Measurements from ENCODE around the gene PITPNM3.
"Not testable (repeated sequence)": the region's sequence is repeated elsewhere in the genome, so short reads cannot be mapped to it uniquely, and the experiment has no call there.

The PITPNM3 gene

DNA sequence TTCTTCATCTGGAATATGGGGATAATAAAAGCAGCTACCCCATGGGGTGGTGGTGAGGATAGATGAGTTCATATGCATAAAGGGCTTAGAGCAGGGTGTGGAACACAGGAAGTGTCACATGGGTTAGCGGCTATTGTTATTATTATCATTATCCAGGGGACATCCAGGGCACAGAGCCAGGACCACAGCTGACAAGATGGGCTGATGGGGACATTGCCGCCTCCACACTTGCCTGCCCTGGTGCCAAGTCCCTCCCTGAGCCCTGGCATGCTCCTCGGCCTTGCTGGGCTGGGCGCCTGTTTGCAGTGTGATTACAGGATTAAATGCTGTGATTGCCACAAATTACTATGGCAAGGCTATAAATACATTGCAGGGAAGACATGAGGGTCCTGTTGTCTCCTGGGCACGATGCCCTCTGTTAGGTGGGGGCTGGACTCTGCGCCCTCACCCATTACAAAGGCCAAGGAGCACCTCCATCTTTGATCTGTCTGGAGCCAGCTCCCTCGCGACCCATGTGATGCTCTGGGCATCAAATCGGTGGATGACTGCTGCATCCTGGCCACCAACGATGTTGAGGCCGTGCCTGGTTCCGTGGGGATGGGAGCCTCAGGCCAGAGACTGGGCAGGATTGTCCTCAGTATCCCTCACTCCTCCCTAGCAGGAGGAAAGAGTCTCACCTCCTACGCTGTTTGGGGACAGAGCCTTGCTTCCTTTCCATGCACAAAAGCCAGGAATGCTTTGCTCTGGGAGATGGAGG is 68.9 kb downstream of the PITPNM3 start:
- peaks cover 27 to 32% of the 10 kb centered on the region in 2 donors for H3K27me3 Mint-ChIP-seq
- no peak for DNase-seq

DNA sequence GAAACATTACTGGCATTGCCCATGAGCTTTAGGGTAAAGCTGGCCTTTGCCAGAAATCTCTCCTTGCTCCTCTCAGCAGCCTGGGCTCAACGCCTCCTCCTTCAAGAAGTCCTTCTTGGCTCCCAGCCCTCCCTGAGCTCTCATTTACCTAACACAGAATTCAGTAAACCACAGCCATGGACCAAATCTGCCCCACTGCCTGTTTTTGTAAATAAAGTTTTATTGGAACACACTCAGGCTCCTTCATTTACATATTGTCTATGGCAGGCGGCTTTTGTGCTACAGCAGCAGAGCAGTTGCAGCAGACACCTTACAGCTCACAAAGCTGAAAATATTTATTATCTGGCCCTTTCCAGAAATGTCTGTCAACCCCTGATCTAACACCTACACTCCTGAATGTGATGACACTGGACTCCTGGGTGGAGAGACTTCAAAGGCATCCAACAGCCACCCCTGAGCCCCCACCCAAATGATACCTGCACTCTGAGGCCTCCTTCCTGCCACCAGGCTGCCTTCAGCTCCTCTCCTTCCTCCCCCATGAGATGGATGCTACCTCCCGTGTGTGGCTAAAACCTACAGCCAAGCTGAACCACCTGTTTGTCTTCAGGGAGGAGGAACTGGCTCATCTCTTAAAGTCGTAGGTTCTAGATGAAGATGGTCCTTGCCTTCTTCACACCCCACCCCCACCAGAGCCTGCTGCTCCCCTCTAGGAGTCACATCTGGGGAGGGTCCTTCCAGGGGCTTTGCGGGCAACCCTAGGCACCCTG is 70.5 kb downstream of the PITPNM3 start:
- ATAC-seq (replicated peaks) = no peak
- H3K4me3 Mint-ChIP-seq = no peak overlapping the region
- DNase-seq = no peak
- peaks cover 30 to 46% of the 10 kb centered on the region in 2 donors for H3K27me3 Mint-ChIP-seq
- no peaks in the 10 kb centered on the region for H3K9me3 Mint-ChIP-seq
- H3K27ac Mint-ChIP-seq = no peak overlapping the region
- H3K36me3 Mint-ChIP-seq = no peaks in the 10 kb centered on the region
- no peaks in the 10 kb centered on the region for H3K4me1 Mint-ChIP-seq

More for the DNA sequence above, 68.9 kb downstream of the PITPNM3 start:
- Mint-ChIP-seq H3K9me3 (no peaks in the 10 kb centered on the region), H3K4me1 (no peaks in the 10 kb centered on the region), H3K27ac (no peak overlapping the region), H3K36me3 (no peaks in the 10 kb centered on the region), H3K4me3 (no peak overlapping the region)
- no peak for ATAC-seq (replicated peaks)

DNA sequence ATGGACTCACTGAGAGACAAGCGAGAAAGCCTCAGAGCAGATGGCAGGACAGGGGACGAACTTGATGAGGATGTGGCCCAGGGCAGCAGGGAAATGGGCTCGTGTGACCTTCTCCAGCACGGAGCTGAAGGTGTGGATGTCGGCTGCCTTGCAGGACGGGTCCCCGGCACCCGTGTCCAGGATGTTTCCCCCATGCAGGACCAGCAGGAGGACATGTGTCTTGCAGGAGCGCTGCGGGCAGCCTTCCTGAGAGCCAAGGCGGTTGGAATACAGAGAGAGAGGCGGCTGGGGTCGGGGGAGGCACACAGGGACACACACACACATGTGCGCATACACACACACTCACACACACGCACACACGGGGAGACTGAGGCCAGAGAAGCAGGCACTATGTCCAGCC is 72.8 kb downstream of the PITPNM3 start:
- DNase-seq = no peak
- Mint-ChIP-seq H3K4me3 (no peak overlapping the region), H3K27me3 (peaks cover 21 to 27% of the 10 kb centered on the region in 2 donors), H3K27ac (no peak overlapping the region), H3K9me3 (no peaks in the 10 kb centered on the region), H3K36me3 (no peaks in the 10 kb centered on the region), H3K4me1 (no peaks in the 10 kb centered on the region)
- ATAC-seq (replicated peaks) = no peak

DNA sequence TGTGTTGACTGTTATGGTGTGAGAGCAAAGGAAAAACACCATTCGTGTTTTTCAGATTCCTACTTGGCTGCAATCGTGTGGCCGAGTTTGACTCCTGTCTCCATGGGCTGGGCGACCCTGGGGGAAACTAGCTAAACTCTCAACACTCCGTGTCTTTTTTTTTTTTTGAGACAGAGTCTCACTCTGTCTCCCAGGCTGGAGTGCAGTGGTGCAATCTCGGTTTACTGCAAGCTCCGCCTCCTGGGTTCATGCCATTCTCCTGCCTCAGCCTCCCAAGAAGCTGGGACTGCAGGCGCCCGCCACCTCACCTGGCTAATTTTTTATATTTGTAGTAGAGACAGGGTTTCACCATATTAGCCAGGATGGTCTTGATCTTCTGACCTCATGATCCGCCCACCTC is 73.6 kb downstream of the PITPNM3 start:
- H3K27me3 Mint-ChIP-seq = peaks cover 14 to 20% of the 10 kb centered on the region in 2 donors
- not testable (repeated sequence) for H3K4me3 Mint-ChIP-seq

DNA sequence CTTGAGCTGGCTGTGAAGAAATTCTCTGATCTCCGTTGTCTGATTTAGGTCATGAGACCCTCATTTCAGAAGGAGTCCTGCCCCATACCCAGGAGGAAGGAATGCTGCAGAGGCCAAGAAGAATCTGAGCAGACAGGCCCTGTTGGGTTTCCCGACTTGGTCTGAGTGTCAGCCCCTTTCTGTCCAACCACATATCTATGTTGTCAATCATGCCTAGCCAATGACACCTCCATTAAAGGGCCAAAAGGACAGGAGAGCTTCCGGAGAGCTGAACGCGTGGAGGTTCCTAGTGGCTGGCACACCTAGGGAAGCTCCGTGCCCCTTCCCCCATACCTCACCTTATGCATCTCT is 74.3 kb downstream of the PITPNM3 start:
- Mint-ChIP-seq H3K27me3 (peaks cover 13 to 20% of the 10 kb centered on the region in 2 donors), H3K9me3 (no peaks in the 10 kb centered on the region), H3K36me3 (no peaks in the 10 kb centered on the region), H3K27ac (no peak overlapping the region), H3K4me3 (no peak overlapping the region), H3K4me1 (no peaks in the 10 kb centered on the region)
- no peak for ATAC-seq (replicated peaks)
- DNase-seq = no peak

More for the DNA sequence above, 73.6 kb downstream of the PITPNM3 start:
- H3K36me3 Mint-ChIP-seq; ATAC-seq (replicated peaks); H3K27ac Mint-ChIP-seq; DNase-seq; H3K9me3 Mint-ChIP-seq; H3K4me1 Mint-ChIP-seq: not testable (repeated sequence)

DNA sequence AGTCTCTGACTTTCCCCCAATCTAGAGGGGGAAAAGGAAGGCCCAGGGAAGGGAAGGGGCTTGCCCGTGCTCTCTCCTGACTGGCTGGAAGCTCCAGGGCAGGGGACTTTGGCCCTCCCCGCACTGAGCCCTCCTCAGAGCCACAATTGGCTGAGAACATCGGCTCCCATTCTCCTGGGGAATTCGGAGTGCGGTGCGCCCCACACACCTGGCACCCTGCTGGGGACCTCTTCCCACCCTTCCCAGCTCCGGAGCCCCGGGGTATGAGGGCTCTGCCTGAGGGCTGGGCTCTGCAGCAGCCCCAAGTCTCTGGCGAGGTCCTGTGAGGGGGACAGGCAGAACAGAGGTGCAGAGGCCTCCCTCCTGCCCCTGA is 76.1 kb downstream of the PITPNM3 start:
- no peak for ATAC-seq (replicated peaks)
- no peaks in the 10 kb centered on the region for H3K9me3 Mint-ChIP-seq
- H3K4me1 Mint-ChIP-seq = no peaks in the 10 kb centered on the region
- no peak for DNase-seq
- H3K27ac Mint-ChIP-seq = no peak overlapping the region
- H3K27me3 Mint-ChIP-seq = peaks cover 8 to 20% of the 10 kb centered on the region in 2 donors
- H3K4me3 Mint-ChIP-seq = no peak overlapping the region
- H3K36me3 Mint-ChIP-seq = no peaks in the 10 kb centered on the region

DNA sequence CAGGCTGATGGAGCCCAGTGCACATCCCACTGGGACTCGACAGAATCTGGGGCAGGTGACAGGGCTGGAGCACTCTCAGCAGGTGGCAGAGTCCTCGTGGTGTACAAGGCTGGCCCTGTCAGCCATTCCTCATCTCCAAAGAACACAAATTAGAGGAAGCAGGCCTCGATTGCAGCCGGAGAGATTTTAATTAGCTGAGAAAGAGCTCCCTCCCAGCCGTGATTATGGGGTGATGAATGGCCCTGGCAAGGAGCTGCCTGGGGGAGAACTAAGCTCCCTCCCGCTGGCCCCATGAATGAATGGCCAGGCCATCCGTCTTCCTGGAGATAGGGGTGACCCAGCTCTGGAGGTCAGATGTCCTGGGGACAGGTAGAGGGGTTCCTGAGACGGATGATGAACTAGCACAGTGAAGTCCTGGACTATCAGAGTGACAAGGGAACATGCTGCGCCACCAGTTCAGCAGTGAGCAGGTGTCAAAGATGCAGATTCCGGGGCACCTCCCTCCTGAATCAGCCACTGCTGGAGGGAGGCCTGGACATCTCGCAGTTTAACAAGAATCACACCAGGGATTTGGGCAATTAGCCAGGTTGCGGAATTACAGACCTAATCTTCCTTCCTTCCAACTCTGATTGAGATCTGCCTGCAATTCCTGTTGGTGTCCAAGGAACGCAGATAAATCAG is 76.6 kb downstream of the PITPNM3 start:
- H3K36me3 Mint-ChIP-seq = no peaks in the 10 kb centered on the region

DNA sequence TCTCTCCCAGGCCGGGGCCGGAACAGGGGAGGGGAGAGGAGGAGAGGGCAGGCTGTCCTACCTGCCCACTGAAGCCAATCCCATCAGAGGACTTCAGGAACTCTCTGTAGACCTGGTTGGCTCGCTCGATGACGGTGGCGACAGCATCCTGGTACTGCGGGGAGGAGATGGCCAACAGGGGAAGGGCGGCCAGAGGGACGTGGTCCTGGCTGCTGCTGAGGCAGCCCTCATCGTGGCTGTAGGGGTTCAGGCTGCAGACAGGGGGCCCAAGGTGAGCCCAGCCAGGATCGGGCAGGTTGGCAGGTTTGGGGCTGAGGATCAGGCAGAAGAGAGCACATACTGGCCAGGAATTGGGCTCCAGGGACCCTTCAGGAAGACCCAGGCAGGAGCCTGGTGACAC is 77.9 kb downstream of the PITPNM3 start:
- H3K9me3 Mint-ChIP-seq = no peaks in the 10 kb centered on the region
- H3K27ac Mint-ChIP-seq = no peak overlapping the region
- no peaks in the 10 kb centered on the region for H3K4me1 Mint-ChIP-seq
- peaks cover 4 to 20% of the 10 kb centered on the region in 2 donors for H3K27me3 Mint-ChIP-seq
- DNase-seq = no peak
- ATAC-seq (replicated peaks) = no peak
- no peaks in the 10 kb centered on the region for H3K36me3 Mint-ChIP-seq
- H3K4me3 Mint-ChIP-seq = no peak overlapping the region

More for the DNA sequence above, 76.6 kb downstream of the PITPNM3 start:
- DNase-seq (no peak), ATAC-seq (replicated peaks) (no peak)
- Mint-ChIP-seq H3K4me1 (no peaks in the 10 kb centered on the region), H3K27ac (no peak overlapping the region), H3K9me3 (no peaks in the 10 kb centered on the region), H3K4me3 (no peak overlapping the region), H3K27me3 (peaks cover 6 to 20% of the 10 kb centered on the region in 2 donors)

DNA sequence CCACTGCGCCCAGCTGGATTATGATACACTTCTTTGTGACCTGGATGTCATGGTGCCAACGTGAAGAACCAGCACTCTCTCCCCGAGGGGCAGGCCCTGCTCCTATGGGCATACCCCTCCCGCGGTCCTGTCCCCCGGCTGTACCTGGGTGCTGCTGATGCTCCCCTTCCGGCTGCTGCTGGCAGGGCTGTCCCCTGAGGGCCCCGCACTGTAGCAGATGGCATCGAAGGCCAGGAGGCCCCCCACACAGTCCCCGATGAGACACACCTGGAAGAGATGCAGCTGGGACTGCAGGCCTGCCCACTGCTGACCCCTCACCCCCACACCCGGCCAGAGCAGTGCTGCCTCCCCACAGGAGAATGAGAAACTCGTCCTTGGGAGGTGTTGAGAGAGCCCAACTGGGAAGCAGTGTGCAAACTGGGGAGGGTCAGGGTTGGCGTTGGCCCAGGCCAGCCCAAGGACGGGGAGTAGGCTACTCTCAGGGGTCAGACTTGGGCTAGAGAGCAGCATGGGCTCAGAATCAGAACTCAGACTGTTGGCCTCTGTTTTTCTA is 78.4 kb downstream of the PITPNM3 start:
- Mint-ChIP-seq H3K36me3 (no peaks in the 10 kb centered on the region), H3K27me3 (peaks cover 4 to 15% of the 10 kb centered on the region in 2 donors), H3K27ac (no peak overlapping the region), H3K4me3 (no peak overlapping the region), H3K9me3 (no peaks in the 10 kb centered on the region), H3K4me1 (peaks cover 5 to 6% of the 10 kb centered on the region in 2 donors)
- DNase-seq = no peak
- no peak for ATAC-seq (replicated peaks)

DNA sequence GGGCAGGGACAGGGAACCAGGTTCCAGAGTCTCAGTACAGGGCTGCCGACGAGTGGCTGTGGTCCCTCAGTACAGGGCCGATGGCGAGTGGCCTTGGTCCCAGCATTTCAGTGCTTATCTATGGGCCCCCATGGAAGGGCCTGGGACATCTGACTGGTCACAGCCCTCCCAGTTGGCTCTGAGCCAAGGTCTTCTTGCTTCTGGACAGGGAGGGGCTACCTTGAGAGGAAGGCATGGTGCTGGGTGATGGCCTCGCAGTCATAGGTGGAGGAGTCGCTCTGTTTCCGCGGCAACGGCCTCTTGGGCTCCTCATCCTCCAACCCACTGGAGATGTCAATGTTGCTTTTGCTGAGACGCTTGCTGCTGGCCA is 79.6 kb downstream of the PITPNM3 start:
- H3K4me1 Mint-ChIP-seq = peaks cover 5 to 7% of the 10 kb centered on the region in 2 donors
- DNase-seq (no peak), ATAC-seq (replicated peaks) (no peak)
- H3K36me3 Mint-ChIP-seq = no peaks in the 10 kb centered on the region
- no peaks in the 10 kb centered on the region for H3K9me3 Mint-ChIP-seq
- H3K27ac Mint-ChIP-seq = no peak overlapping the region
- peaks cover 4 to 11% of the 10 kb centered on the region in 2 donors for H3K27me3 Mint-ChIP-seq
- no peak overlapping the region for H3K4me3 Mint-ChIP-seq

DNA sequence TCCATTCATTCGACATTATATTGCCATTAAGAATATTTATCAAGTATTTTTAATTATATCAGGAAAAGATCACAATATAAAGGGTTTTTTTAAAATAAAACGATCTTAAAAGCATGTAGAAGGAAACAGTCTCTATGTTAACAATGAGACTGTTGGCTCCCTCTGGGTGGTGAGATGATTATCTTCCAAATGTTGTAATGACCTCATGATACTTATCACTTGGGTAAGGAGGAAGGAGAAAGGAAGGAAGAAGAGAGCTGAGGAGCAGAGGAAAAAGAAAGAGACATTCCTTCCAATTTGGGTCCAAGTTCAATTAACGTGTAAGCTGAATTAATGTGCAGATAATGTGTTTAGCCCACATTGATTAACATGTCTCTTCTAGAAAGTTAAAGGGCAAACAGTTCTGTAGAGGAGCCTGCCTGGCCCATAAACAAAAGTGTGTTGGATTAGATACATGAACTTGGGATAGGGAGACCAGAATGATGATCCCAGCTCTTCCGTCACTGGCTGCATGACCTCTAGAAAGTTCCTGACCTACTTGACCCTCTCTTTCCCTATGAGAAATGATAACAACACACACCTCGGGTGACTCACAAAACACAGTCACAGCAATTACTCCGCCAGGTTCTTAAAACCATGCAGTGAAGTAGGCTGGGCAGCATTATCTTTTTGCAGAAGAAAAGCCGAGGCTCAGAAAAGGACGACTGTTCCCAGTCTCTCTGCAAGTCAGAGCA is 80.1 kb downstream of the PITPNM3 start:
- ATAC-seq (replicated peaks) (no peak), DNase-seq (no peak)
- Mint-ChIP-seq H3K27me3 (peaks cover 4 to 5% of the 10 kb centered on the region in 2 donors), H3K9me3 (no peaks in the 10 kb centered on the region), H3K36me3 (no peaks in the 10 kb centered on the region), H3K4me3 (no peak overlapping the region), H3K4me1 (peaks cover 5 to 7% of the 10 kb centered on the region in 2 donors), H3K27ac (no peak overlapping the region)

DNA sequence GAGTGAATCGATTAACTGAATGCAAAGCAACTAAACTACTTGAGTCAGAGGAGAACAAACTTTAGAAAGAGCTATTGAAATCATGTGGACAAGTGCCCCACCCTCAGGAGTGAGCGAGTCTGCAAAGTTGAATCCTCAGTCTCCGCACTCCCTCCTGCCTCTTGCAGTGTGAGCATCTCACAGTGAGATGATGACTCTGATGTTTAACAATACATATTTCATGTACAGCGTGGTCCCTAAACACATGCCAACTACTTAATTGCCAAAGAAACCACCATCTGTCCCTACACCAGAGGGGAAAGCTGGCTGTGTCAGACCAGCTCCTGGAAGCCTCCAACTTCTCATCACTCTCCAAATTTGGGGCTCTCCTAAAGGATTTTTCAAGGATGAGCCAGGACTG is 80.9 kb downstream of the PITPNM3 start:
- DNase-seq = no peak
- H3K4me3 Mint-ChIP-seq = no peak overlapping the region
- no peak overlapping the region for H3K27ac Mint-ChIP-seq

DNA sequence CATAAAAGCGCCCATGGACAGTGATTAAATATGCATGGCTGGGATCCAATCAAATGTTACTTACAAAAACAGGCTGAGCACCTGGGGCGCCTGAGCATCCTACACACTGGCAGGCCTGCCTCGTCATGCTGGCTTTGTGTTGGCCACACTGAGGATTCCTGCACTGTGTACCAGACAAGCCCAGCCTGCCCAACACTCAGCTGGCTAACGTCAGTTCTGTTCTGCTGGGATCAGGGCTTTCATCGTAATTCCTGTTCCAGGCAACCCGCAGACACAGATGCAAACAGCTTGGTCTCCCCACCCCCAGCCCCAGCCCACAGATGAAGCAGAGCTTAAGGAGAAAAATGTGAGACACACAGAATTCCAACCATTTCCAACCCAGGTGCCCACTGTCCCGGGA is 81.4 kb downstream of the PITPNM3 start:
- DNase-seq = no peak
- Mint-ChIP-seq H3K4me1 (peaks cover 5 to 7% of the 10 kb centered on the region in 2 donors), H3K27ac (no peak overlapping the region), H3K4me3 (no peak overlapping the region), H3K36me3 (no peaks in the 10 kb centered on the region), H3K27me3 (no peaks in the 10 kb centered on the region), H3K9me3 (no peaks in the 10 kb centered on the region)
- no peak for ATAC-seq (replicated peaks)

More for the DNA sequence above, 80.9 kb downstream of the PITPNM3 start:
- Mint-ChIP-seq H3K9me3 (no peaks in the 10 kb centered on the region), H3K27me3 (no peaks in the 10 kb centered on the region), H3K4me1 (peaks cover 5 to 7% of the 10 kb centered on the region in 2 donors), H3K36me3 (no peaks in the 10 kb centered on the region)
- no peak for ATAC-seq (replicated peaks)

DNA sequence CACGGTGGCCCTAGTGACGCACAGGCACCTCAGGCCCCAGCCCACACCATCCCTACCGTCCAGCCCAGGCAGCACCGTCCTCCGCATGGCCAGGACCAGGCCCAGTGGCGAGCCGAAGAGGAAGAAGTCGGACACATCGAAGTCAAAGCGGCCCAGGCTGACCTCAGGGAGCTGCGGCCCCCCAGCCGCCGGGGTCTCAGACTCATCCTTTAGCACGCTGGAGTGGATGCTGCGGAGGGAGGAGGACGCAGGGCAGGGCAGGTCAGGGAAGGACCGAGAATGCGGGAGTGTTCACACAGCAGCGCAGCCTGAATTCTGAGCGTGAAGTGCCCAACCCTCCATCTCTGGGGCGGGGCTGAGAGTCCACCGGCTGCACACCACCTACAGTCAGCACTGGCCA is 82.0 kb downstream of the PITPNM3 start:
- ATAC-seq (replicated peaks) = no peak
- DNase-seq = no peak
- Mint-ChIP-seq H3K27me3 (peaks cover 3% of the 10 kb centered on the region in 2 donors), H3K27ac (no peak overlapping the region), H3K9me3 (no peaks in the 10 kb centered on the region), H3K4me3 (no peak overlapping the region), H3K36me3 (no peaks in the 10 kb centered on the region), H3K4me1 (peaks cover 5 to 7% of the 10 kb centered on the region in 2 donors)
